ENCODE data around the gene IRF3. TPM values are rescaled to one million over a fixed set of nuclear protein-coding genes. Genes with fewer than 3 reads are reported as not detected.
"Not testable (repeated sequence)": the region's sequence is repeated elsewhere in the genome, so short reads cannot be mapped to it uniquely, and the experiment has no call there.

Gene IRF3
- total RNA-seq, 4 donors from 2014 or later: 8.2 to 106 (median 63.9) TPM

DNA sequence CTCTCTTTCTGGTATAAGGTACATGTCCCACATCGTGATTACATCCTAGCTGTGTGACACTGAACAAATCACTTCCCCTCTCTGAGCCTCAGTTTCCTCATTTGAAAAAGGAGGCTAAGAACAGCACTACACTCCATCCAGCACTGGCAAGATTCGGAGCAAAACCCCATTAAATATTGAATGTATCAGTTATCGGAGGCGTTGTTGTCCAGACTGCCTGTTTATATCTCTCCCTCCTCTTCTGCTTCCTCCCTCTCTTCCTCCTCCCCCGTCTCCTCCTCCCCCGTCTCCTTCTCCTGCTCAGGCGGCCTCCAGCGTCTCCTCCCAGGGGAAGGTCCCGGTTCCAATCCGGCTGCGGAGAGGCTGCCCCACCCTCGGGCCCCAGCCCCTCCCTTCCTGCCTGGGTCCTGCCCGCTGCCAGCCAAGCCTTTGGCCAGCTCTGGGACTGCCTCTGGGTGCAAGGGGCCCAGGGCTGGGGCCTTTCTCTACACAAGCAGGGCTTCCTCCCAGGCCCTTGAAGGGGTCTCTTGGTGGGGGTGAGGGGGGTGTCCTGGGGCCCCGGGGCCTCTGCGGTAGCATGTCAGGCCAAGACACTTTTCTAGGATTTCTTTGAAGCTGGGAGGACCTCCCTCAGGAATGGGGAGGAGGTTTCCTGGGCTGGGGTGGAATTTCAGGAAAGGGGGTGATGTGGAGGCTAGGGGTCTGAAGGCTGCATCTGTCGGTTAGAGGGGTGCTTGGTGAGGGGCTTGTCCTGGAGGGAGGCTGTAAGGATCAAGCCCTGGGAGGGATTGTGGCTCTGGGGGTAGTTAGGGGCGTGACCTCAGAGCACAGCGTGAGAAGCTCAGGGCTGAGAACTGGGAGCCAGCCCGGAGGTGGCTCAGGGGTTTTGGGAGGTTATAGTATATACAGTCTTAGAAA is 27.6 kb downstream of the IRF3 start:
- peak overlapping the region; percentile 97 to 99 for H3K27ac ChIP-seq
- peak; percentile 85 to 86 for DNase-seq
- TF ChIP-seq POLR2A (IDR thresholded peaks at IDR 0.05): peak in 1 of 2 donors; percentile 23
- no peak for TF ChIP-seq CTCF (IDR thresholded peaks at IDR 0.05)
- H3K27me3 ChIP-seq: no peaks in the 10 kb centered on the region
- intact Hi-C loops (cut with DNase I; ENCODE audit: low total_unique reads): no loop called here
- peaks cover under 1 to 5% of the 10 kb centered on the region in 2 donors for H3K4me1 ChIP-seq
- H3K4me3 ChIP-seq: peak overlapping the region; percentile 72 to 73
- no peaks in the 10 kb centered on the region for H3K9me3 ChIP-seq
- no peaks in the 10 kb centered on the region for H3K36me3 ChIP-seq

GRCh38 chr19:49636233-49636932 is 29.3 kb downstream of the IRF3 start:
- intact Hi-C loops (cut with DNase I; ENCODE audit: low total_unique reads): no loop called here
- H3K27me3 ChIP-seq: no peaks in the 10 kb centered on the region
- H3K27ac ChIP-seq: no peak overlapping the region
- TF ChIP-seq CTCF (IDR thresholded peaks at IDR 0.05) (no peak), POLR2A (IDR thresholded peaks at IDR 0.05) (no peak)
- no peak overlapping the region for H3K4me3 ChIP-seq
- no peaks in the 10 kb centered on the region for H3K4me1 ChIP-seq
- H3K9me3 ChIP-seq: no peaks in the 10 kb centered on the region
- no peak for DNase-seq
- no peaks in the 10 kb centered on the region for H3K36me3 ChIP-seq

- intact Hi-C loops (cut with DNase I; ENCODE audit: low total_unique reads): no loop called here
- no peaks in the 10 kb centered on the region for H3K36me3 ChIP-seq
- no peak overlapping the region for H3K27ac ChIP-seq
- H3K4me3 ChIP-seq: no peak overlapping the region
- no peaks in the 10 kb centered on the region for H3K9me3 ChIP-seq
- TF ChIP-seq POLR2A (IDR thresholded peaks at IDR 0.05): no peak
- TF ChIP-seq CTCF (IDR thresholded peaks at IDR 0.05): no peak
- DNase-seq: no peak
- no peaks in the 10 kb centered on the region for H3K4me1 ChIP-seq
- no peaks in the 10 kb centered on the region for H3K27me3 ChIP-seq
Observed at GRCh38 chr19:49635530-49636232, 30.0 kb downstream of the IRF3 start.

DNA sequence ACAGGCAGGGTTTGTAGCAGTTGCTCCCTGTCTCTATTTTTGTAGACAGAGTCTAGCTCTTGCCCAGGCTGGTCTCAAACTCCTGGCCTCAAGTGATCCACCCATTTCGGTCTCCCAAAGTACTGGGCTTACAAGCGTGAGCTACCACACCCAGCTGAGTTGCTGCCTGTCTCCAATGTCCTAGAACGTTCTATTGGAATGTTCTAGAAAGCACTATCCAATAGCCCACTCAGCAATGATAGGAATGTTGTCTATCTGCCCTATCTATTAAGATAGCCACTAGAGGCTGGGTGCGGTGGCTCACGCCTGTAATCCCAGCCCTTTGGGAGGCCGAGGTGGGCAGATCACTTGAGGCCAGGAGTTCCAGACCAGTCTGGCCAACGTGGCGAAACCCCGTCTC is 32.4 kb downstream of the IRF3 start:
- H3K36me3 ChIP-seq; H3K4me3 ChIP-seq; H3K9me3 ChIP-seq; H3K27me3 ChIP-seq; intact Hi-C loops (cut with DNase I; ENCODE audit: low total_unique reads); DNase-seq; H3K27ac ChIP-seq; H3K4me1 ChIP-seq: not testable (repeated sequence)

- Histone ChIP-seq H3K9me3 (no peaks in the 10 kb centered on the region), H3K27me3 (no peaks in the 10 kb centered on the region), H3K4me3 (no peak overlapping the region), H3K36me3 (no peaks in the 10 kb centered on the region), H3K4me1 (no peaks in the 10 kb centered on the region), H3K27ac (no peak overlapping the region)
- DNase-seq: no peak
- intact Hi-C loops (cut with DNase I; ENCODE audit: low total_unique reads): no loop called here
- TF ChIP-seq CTCF (IDR thresholded peaks at IDR 0.05) (no peak), POLR2A (IDR thresholded peaks at IDR 0.05) (no peak)
Observed at GRCh38 chr19:49632576-49632975, 33.1 kb downstream of the IRF3 start.
